GM18498 (cell line): ENCODE results near the gene PTK7.

Source experiments
- ATAC-seq: cut with Tn5 transposase; IDR thresholded peaks from one replicate; pipeline ENCODE4 v1.9.1; 2021; ENCODE audit warnings: mild to moderate bottlenecking, moderate library complexity; ENCODE audit not compliant: unreplicated experiment

The PTK7 gene

DNA sequence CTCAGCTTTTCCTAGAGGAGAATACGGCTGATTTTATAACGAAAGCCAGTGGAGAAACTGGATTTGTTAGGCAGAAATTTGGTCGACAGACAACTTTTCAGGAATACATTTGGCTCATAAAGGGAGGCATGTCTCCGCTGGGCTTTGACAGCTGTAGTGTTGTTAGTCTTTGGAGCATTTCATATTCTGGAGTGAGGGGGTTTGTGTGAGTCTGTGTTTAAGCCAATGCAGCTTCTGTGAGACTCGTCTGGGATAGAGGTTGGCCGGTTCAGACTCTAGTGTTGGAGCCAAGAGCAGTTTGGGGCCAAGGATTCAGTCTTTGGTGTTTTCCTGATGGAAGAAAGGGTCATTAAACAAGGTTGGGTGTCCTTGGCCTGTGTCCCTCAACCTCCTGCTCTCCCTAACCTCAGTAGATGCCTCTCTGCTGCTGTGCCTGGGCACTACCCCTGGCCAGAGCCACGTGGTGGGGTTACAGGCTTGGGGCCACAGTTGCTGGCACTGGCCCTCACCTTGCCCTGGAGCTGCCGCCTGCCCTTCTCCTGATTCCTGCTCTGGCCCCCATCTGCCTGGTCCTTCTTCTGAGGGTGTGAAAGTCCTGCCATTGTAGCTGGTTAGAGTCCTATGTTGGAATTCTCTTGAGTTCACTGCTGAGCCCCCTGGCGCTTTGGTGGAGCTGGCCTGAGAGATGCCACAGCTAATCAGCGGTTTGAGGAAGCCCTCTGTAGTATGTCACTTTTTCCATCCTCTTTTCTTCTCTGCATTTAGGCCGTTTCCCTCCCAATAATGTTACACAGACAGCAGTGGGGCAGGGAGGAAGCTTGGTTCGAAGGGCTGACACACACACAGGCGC lies 6.9 kb downstream of the PTK7 start:
- no peak for ATAC-seq

DNA sequence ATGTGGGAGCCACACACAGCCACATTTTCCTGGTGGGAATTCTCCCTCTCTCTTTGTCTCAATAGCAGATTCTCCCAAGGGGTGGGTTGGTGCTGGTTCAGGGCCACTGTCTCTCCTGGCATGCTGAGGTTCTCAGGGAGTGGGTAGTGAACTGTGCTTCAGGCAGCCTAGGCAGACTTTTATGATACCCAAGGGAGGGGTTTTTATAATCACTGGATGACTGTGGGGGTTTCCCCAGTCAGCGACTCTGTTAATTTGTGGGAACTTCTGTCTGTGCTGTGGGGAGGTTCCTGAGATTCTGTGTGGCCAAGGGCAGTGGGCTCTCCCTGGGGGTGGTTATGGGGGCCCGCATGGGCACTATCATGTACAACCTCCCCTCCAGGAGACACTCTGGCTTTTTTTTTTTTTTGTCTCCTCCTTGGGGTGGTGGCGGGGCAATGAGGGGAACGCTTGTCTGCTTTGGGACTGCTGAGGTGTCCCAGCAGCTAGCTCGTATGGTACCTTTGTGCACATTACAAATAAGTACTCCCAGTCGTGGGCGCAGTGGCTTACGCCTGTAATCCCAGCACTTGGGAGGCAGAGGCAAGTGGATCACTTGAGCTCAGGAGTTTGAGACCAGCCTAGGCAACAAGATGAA lies 10.0 kb downstream of the PTK7 start:
- no peak for ATAC-seq

DNA sequence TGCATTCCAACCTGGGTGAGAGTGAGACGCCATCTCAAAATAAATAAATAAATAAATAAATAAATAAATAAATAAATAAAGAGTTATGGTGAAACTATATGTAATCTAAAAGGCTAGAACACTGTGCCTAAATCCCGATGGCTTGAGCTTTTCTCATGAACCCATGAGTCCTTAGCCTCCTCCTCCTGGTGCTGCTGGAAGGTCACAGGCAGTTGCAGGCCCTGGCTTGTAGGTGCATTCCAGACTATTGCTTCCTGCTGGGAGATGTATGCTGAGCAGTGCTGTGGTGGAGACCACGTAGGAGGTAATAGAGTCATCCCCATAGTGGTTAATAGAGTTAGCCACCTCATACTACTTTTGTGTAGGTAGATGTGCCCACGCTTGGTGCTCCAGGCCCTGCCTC lies 12.5 kb downstream of the PTK7 start:
- no peak for ATAC-seq

DNA sequence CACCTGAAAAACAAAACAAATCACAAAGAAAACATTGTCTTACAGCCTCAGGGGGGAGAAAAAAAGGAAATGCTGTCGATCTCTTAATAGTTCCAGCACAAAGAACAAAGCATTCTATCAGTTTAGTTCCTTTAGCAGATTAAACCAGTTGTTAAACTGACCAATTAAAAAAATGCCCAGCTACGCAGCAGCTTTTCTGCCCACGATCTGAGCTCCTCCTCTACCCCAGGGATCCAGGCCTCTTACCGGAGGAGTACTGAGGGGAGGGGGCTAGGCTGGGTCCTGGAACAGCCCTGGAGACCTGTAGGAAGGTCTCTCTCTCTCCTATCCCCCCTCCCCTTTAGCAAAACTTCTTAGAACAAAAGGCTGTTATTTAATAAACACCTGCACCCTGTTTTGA lies 13.4 kb downstream of the PTK7 start:
- ATAC-seq = no peak

DNA sequence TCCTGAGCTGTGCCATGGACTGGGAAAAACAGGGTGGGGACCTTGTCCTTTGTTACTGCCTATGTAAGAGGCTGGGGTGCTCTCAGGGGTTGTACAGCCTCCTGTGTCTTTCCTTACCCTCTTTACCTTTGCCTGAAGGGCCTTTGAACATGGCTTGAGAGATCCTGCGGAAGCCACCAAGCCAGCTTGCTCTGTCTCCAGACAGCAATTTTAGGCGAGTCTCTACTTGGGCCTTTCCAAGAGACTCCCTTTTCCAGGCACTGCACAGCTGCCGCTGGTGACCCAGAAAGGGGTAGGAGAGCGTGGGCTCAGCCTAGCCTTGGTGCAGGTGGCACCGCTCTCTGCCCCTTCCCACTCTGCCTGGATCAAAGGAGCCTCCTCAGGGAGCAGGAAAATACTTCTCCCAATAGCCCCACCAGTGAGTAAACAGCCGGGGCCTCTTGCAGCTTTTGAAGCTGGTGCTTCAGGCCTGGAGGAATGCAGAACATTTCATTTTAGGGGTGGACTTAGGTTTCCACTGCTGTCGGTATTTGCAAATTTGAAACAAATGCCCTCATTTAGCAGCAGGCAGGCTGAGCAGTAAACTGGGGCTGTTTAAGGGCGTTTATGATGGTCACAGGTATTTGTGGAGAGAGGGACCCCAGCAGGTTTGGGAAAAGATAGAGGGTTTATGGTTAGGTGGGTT lies 13.9 kb downstream of the PTK7 start:
- ATAC-seq = no peak

DNA sequence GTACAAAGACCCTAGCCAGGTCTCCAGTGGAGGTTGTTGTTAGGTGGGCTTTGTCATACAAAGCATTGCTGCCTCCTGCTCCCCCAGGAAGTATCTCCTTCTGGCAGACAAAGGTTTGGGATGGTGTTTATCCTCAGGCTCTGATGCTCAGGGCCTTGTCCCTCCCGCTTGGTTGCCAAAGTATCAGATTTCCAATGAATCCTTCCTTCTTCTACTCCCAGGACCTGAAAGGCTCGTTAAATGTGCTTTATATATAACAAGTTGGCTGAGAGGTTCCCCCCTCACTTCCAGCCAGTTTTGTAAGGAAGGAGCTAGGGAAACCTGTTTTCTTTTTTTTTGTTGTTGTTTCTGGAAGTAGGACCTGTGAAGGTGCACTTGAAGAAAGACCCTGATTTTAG lies 14.4 kb downstream of the PTK7 start:
- ATAC-seq = no peak

DNA sequence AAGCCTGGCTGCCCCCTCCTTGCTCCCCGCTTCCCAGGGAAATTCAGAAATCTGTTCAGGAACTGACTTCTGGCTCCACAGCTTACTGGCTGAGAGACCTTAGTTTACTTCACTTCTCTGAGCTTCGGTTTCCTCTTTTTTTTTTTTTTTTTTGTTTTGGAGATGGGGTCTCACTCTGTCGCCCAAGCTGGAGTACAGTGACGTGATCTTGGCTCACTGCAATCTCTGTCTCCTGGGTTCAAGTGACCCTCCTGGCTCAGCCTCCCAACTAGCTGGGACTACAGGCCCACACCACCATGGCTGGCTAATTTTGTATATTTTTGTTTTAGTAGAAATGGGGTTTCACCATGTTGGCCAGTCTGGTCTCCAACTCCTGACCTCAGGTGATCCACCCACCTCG lies 14.9 kb downstream of the PTK7 start:
- ATAC-seq = no peak

DNA sequence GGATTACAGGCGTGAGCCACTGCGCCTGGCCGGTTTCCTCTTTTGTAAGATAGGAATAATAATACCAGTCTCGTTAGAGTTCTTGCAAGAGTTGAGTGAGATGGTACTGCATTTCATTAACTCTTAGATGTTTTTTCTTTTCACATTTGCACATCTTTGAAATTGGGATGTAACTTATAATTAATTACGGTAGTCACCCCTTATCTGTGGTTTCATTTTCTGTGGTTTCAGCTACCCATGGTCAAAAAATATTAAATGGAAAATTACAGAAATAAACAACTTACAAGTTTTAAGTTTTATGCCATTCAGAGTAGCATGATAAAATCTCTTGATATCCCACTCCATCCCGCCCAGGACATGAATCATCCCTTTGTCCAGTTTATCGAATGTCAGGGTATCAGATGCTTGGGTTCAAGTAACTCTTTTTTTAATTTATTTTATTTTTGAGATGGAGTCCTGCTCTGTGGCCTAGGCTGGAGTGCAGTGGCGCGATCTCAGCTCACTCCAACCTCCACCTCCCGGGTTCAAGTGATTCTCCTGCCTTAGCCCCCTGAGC lies 15.4 kb downstream of the PTK7 start:
- no peak for ATAC-seq

DNA sequence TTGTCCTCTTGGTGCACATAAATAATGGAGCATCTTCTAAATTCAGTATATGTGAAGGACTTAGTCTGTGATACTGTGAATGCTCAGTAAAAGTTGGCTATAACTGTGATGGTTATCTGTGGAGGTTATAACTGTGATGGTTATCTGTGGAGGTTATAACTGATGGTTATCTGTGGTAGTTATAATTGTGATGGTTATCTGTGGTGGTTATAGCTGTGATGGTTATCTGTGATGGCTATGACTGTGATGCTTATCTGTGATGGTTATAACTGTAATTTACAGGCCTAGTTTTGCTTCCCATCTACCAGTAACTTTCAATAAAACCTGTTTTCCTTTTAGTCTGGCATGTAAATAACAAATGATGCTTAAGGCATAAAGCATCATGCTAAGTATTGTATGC lies 16.5 kb downstream of the PTK7 start:
- no peak for ATAC-seq

DNA sequence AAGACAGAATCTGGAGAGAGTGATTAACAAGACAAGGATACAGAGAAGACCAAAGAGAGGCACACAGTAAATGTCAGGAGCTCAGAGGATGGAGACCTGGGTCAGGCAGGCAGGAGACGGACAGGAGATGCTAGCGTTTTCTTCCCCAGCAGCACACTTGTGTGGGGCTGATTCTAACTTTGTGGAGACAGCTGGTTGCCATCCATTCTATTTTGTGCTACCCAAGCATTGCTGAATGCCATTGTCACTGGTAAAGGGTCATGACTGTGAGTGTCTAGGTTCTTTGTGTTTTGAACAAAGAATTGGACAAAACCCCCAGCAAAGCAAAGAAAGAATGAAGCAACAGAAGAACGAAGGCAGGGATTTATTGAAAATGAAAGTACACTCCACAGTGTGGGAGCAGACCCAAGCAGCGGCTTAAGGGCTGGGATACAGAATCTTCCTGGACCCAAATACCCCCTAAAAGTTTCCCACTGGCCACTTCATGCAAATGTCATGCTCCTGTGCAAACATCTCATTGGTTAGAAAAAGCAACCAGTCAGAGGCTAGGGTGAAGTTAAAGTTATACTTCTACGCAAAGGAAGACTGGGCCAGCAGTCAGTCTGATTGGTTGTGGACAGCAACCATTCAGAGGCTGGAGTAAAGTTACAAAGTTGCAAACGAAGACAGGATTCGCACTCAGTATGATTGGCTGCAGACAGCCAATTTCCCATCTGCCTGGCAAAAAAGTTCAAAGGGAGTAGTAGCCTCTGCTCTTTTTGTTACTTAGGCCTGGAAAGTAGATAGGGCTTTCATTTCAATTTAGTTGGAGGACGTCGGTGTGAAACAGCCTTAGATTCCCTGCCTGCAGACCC lies 17.5 kb downstream of the PTK7 start:
- ATAC-seq = no peak

DNA sequence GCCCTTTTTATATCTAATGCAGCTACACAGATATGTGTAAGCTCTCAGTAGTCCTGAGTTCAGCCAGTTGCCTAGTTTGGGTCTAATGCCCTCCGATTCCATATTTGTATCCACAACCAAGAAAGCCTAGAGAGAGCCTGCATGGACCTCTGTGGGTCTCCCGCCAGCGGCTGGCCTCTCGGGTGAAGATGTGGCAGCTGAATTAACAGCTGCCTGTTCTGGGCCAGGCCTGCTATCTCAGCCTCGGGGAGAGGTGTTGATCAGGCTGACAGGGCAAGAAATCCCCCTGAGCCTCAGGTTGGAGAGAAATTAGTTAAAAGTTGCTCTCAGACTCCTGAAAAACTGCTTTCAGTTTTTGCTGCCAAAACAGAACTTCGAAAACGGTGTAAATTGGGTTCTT lies 19.8 kb downstream of the PTK7 start:
- ATAC-seq = no peak

DNA sequence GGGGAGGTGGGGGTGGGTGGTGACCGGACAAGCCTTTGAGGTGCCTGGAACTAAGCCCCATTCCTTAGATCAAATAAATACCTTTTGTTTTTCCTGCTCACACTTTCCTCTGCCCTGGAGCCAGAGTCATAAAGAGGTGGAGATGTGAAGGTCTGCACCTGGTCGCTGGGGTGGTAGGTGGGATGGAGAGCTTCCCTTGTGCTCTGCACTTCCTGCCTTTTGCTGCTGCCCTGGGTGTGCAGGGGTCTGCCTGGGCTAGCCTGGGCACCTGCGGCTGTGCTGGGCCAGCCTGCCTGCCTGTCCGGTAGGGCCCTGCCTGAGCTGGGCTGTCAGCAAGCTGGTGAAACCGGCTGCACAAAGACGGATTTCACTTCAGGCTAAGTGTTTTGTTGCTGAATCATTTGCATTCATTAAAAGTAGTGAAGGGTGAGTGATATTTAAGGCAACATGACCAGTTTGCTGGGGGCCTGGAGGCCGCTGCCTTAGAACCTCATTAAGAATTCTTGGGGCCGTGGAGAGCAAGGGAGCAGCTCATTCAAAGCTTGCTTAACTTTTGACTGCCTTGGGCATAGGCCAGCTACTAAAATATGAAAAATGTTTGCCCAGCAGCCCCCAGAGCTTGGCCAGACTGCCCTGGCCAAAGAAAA lies 20.5 kb downstream of the PTK7 start:
- ATAC-seq = no peak

DNA sequence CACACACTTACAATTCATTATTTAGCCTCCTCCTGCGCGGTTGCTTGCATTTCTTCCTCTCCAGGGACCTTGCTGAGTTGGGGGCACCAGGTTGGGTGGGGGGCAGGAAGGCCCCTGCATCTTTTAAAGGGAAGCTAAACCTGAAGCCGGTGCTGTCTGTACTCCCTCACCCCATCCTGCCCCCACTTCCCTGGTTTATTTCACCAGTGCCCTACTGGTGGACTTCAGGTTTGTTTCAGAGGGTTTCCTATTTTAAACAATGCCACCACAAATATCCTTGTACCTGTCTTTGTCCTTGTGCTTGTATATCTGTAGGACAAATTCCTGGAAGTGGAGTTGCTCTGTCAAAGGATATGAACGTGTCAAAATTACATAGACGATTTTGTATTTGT lies 21.0 kb downstream of the PTK7 start:
- ATAC-seq = no peak

DNA sequence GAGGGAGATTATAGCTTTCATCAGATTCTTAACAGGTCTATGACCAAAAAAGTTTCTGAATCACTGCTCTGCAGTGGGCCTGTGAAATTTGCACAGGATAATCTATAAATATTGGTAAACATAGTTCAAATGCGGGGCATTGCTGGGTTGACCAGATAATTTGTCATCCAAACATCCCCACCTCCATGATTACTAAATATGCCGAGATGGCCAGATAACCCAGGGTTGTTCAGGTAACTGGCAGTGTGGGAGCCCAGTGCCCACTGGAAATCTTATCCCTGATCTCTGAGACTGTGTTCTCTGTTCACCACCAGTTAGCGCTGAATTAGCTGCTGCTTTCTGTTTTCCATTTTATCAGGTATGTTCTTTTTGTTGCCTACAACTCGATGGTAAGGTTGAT lies 21.4 kb downstream of the PTK7 start:
- no peak for ATAC-seq

DNA sequence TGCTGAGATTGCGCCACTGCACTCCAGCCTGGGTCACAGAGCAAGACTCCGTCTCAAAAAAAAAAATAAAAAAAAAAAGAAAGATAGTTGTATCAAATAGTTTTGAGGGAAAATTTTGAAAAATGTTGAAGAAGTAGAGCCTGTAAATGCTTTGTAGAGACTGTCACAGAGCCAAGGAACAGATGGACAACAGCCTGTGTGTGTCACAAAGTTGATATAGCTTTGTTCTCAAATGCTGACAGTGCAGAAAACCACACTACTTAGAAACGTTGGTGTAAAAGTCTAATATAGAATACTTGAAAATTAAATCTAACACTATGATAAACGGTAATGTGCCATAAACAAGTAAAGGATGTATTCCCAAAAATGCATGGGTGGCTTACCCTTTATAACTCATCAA lies 25.4 kb downstream of the PTK7 start:
- no peak for ATAC-seq

DNA sequence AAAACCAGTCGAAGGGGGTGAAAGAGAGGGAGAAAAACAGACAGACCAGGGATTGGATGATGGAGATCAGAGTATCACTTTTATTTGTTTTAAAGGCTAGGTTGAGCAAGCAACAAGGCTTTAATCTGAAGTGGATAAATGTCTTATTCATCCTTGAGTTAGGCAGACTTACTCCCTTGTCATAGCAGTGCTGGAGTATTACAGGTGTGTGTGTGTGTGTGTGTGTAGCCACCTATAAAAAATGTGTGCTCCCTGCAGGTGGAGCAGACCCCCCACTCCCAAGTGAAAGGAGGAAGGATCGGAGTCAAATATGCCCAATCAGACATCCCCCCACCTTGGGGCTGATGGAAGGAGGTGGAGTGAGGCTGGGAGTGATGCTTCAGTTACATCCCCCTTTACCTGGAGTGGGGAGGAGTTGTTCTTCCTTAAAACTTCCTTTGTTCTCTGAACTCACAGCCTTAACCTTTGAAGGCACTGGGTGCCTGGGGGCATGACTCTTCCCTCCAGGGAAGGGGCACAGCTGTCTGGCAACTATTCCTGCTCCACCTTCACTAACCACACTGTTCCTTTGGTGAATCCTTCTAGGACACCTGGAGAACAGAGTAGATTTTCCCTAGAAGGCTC lies 27.3 kb downstream of the PTK7 start:
- no peak for ATAC-seq

DNA sequence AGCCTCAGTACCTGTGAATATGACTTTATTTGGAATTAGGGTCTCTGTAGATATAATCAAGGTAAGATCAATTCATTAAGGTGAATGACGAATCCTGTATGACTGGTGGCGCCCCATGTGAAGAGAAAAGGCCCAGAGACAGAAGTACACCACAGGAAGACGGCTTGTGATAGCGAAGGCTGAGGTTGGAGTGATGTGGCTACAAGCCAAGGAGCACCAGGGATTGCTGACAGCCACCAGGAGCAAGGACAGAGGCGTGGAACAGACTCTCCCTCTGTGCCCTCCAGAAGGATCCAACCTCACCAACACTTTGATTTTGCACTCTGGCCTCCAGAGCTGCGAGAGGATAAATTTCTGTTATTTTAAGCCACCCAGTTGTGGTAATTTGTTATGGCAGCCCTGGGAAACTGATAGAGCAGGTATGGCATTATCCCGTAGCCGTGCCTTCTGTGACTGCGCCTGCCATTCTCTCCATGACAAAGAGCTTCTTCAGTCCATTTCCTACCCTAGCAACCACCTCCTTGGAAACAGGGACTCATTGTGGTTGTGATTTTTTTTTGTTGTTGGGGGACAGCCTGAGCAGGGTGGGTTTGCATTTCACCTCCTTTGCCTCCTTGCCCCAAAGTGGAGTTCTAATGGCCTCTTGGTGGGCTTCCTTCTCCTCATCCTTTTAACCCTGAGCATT lies 29.6 kb downstream of the PTK7 start:
- no peak for ATAC-seq

DNA sequence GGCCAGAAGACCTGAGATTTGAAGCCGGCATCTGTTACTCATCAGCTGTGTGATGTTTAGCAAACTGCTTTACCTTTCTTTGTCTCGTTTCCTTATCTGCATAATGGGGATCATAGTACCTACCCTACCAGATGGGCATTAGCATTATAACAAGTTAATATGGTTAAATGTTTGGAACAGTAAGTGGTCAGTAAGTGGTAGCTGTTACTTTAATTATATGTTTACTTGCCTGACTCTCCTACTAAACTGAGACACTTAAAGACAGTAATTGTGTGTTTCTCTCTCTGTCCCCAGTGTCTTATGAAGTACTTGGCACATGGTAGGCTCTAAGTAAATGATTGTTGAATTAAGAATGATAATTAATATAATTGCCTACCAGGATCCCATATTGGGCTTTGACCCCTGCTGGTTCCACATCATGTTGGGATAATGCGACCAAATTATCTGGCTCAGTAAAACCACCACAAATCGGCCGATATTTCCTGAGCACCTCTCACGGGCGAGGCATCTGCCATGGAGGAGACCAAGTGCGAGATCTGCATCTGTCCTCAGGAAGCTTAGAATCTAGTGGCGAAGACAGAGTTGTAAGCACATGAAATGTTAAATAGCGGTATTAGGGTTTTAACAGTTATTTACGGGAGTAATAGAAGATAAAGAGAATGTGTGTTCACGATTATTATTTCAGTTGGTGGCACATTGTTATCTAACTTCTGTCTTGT lies 31.4 kb downstream of the PTK7 start:
- no peak for ATAC-seq
